Colonic mucosa (tissue), 4 donors: ENCODE measurements around the gene MIAT. TPM values are rescaled to one million over a fixed set of nuclear protein-coding genes. Genes with fewer than 3 reads are reported as not detected.

Source experiments
- DNase-seq: peaks from one replicate; pipeline ENCODE4 v3.0.0-alpha.2; 2020
- H3K27ac ChIP-seq: fragments of 200-600 bp; one replicate; pipeline ENCODE4 v1.8.0; 2021
- H3K27me3 ChIP-seq: fragments of 200-600 bp; one replicate; pipeline ENCODE4 v1.8.0; 2021
- H3K36me3 ChIP-seq: fragments of 200-600 bp; one replicate; pipeline ENCODE4 v1.8.0; 2021
- H3K4me1 ChIP-seq: fragments of 200-600 bp; one replicate; pipeline ENCODE4 v1.8.0; 2021; ENCODE audit warnings: mild to moderate bottlenecking
- H3K4me3 ChIP-seq: fragments of 200-600 bp; one replicate; pipeline ENCODE4 v1.8.0; 2021
- H3K9ac ChIP-seq, 2 donors: one replicate each; pipeline ENCODE4 v1.7.0; 2013; ENCODE audit warnings: control low read depth in 2 of 2, low read depth in 2 of 2, low read length in 2 of 2
- H3K9me3 ChIP-seq: fragments of 200-600 bp; one replicate; pipeline ENCODE4 v1.8.0; 2021
- CTCF ChIP-seq: fragments of 200-600 bp; IDR thresholded peaks from one replicate; pipeline ENCODE4 v1.8.0; 2022; ENCODE audit warnings: antibody characterized with exemption, mild to moderate bottlenecking
- intact Hi-C: fragments of 100-400 bp; cut with DNase I; formaldehyde crosslinking; loops from one replicate; pipeline ENCODE4 v1.14.1; 2022
- total RNA-seq, 2 donors: library from RNA; stranded (reverse); fragmentation: NEBNext Ultra II Directional in 1 of 2; extraction: Animal tissue kit (Norgen Biotek cat#: 25700) in 1 of 2; gene quantifications; one replicate each; pipeline ENCODE4 v1.2.1, GENCODE V29; 2021
- donor health status: healthy.
- donor health status: DM: no; HTN: no; CAD: no.
- donor health status: DM: no; HTN: no; CAD: no.

MIAT gene
- total RNA-seq, 2 donors from 2014 or later = 1.5 to 1.8 TPM

- H3K27ac ChIP-seq = no peak overlapping the region
- intact Hi-C loops = no loop called here
- TF ChIP-seq CTCF = no peak
Measured at GRCh38 chr22:26623984-26624383, 33.4 kb upstream of the MIAT start.

GRCh38 chr22:26624803-26625202 is 32.6 kb upstream of the MIAT start:
- no peak for TF ChIP-seq CTCF
- no peak for DNase-seq
- Histone ChIP-seq H3K4me3 (no peak overlapping the region), H3K36me3 (no peaks in the 10 kb centered on the region), H3K9ac (no peak overlapping the region), H3K9me3 (no peaks in the 10 kb centered on the region), H3K4me1 (no peaks in the 10 kb centered on the region), H3K27me3 (no peaks in the 10 kb centered on the region), H3K27ac (no peak overlapping the region)
- intact Hi-C loops = no loop called here

More at GRCh38 chr22:26623984-26624383, 33.4 kb upstream of the MIAT start:
- Histone ChIP-seq H3K9me3 (no peaks in the 10 kb centered on the region), H3K4me3 (no peak overlapping the region), H3K27me3 (no peaks in the 10 kb centered on the region), H3K36me3 (no peaks in the 10 kb centered on the region), H3K4me1 (no peaks in the 10 kb centered on the region), H3K9ac (no peak overlapping the region)
- DNase-seq = no peak

- no peak for TF ChIP-seq CTCF
- H3K9me3 ChIP-seq = no peaks in the 10 kb centered on the region
- H3K9ac ChIP-seq = no peak overlapping the region
- intact Hi-C loops = no loop called here
- H3K4me3 ChIP-seq = no peak overlapping the region
- no peak overlapping the region for H3K27ac ChIP-seq
- H3K27me3 ChIP-seq = no peaks in the 10 kb centered on the region
- H3K4me1 ChIP-seq = no peaks in the 10 kb centered on the region
- no peaks in the 10 kb centered on the region for H3K36me3 ChIP-seq
- no peak for DNase-seq
Measured at GRCh38 chr22:26629988-26630761, 27.2 kb upstream of the MIAT start.

GRCh38 chr22:26631282-26631681 is 26.1 kb upstream of the MIAT start:
- Histone ChIP-seq H3K27me3 (no peaks in the 10 kb centered on the region), H3K9me3 (no peaks in the 10 kb centered on the region), H3K36me3 (no peaks in the 10 kb centered on the region), H3K27ac (no peak overlapping the region), H3K4me1 (no peaks in the 10 kb centered on the region), H3K4me3 (no peak overlapping the region), H3K9ac (no peak overlapping the region)
- no peak for TF ChIP-seq CTCF
- no peak for DNase-seq
- intact Hi-C loops = no loop called here

- no peak overlapping the region for H3K4me3 ChIP-seq
- H3K9ac ChIP-seq = no peak overlapping the region
- DNase-seq = no peak
- H3K27ac ChIP-seq = no peak overlapping the region
- intact Hi-C loops = no loop called here
- no peaks in the 10 kb centered on the region for H3K27me3 ChIP-seq
- no peaks in the 10 kb centered on the region for H3K36me3 ChIP-seq
- TF ChIP-seq CTCF = no peak
- H3K4me1 ChIP-seq = no peaks in the 10 kb centered on the region
- no peaks in the 10 kb centered on the region for H3K9me3 ChIP-seq
Measured at GRCh38 chr22:26632422-26633155, 24.8 kb upstream of the MIAT start.
